ENCODE data around the gene SI. TPM values are rescaled to one million over a fixed set of nuclear protein-coding genes. Genes with fewer than 3 reads are reported as not detected.

Gene SI
- polyA plus RNA-seq, 1 donor from 2014 or later = not detected

- Histone ChIP-seq H3K4me2 (ENCODE audit: low read length) (no peak overlapping the region), H3K9me2 (ENCODE audit: insufficient read depth, low read length) (no peaks in the 10 kb centered on the region), H3K27ac (ENCODE audit: low read length) (no peak overlapping the region), H3K9me3 (ENCODE audit: low read length) (no peaks in the 10 kb centered on the region), H3K36me3 (ENCODE audit: insufficient read depth, low read length) (no peaks in the 10 kb centered on the region), H3F3A (ENCODE audit: insufficient read depth, low read length, poor library complexity, severe bottlenecking) (no peaks in the 10 kb centered on the region), H3K9ac (ENCODE audit: low read length) (no peak overlapping the region), H4K20me1 (ENCODE audit: insufficient read depth) (no peaks in the 10 kb centered on the region), H3K27me3 (ENCODE audit: insufficient read depth, low read depth, low read length) (no peaks in the 10 kb centered on the region), H3K79me2 (replicated peaks; ENCODE audit: insufficient read depth, low read length) (no peaks in the 10 kb centered on the region), H3K4me3 (ENCODE audit: low read length) (no peak overlapping the region), H2AFZ (ENCODE audit: low read depth, low read length) (no peak overlapping the region)
- TF ChIP-seq TAF1 (IDR thresholded peaks at IDR 0.05; ENCODE audit: low read depth) (no peak), SMC3 (conservative IDR thresholded peaks at IDR 0.05; ENCODE audit: poor library complexity) (no peak), REST (IDR thresholded peaks at IDR 0.05; ENCODE audit: borderline replicate concordance) (no peak), RAD21 (conservative IDR thresholded peaks at IDR 0.05) (no peak), MXI1 (conservative IDR thresholded peaks at IDR 0.05; ENCODE audit: poor library complexity, severe bottlenecking) (no peak), EZH2 (IDR thresholded peaks at IDR 0.05; ENCODE audit: borderline replicate concordance, insufficient read depth, low read length, poor library complexity, severe bottlenecking) (no peak), POLR2AphosphoS5 (IDR thresholded peaks at IDR 0.05) (no peak), EP300 (conservative IDR thresholded peaks at IDR 0.05; ENCODE audit: poor library complexity, severe bottlenecking) (no peak), CTCF (IDR thresholded peaks at IDR 0.05; ENCODE audit: poor library complexity, severe bottlenecking) (no peak)
Measured at GRCh38 chr3:165011557-165011956, 66.7 kb downstream of the SI start.

GRCh38 chr3:164984947-164985346, 93.3 kb downstream of the SI start:
- no peak overlapping the region for H3K4me3 ChIP-seq (ENCODE audit: low read length)
- H3K9me3 ChIP-seq (ENCODE audit: low read length) = no peaks in the 10 kb centered on the region
- H3K79me2 ChIP-seq (replicated peaks; ENCODE audit: insufficient read depth, low read length) = no peaks in the 10 kb centered on the region
- no peaks in the 10 kb centered on the region for H3K9me2 ChIP-seq (ENCODE audit: insufficient read depth, low read length)
- H3K27me3 ChIP-seq (ENCODE audit: insufficient read depth, low read depth, low read length) = no peaks in the 10 kb centered on the region
- H3K9ac ChIP-seq (ENCODE audit: low read length) = no peak overlapping the region
- no peak overlapping the region for H2AFZ ChIP-seq (ENCODE audit: low read depth, low read length)
- no peaks in the 10 kb centered on the region for H3K36me3 ChIP-seq (ENCODE audit: insufficient read depth, low read length)
- H4K20me1 ChIP-seq (ENCODE audit: insufficient read depth) = no peaks in the 10 kb centered on the region
- H3K27ac ChIP-seq (ENCODE audit: low read length) = no peak overlapping the region
- TF ChIP-seq CTCF (IDR thresholded peaks at IDR 0.05; ENCODE audit: poor library complexity, severe bottlenecking) = no peak
- no peak for TF ChIP-seq EP300 (conservative IDR thresholded peaks at IDR 0.05; ENCODE audit: poor library complexity, severe bottlenecking)
- H3F3A ChIP-seq (ENCODE audit: insufficient read depth, low read length, poor library complexity, severe bottlenecking) = no peaks in the 10 kb centered on the region
- no peak overlapping the region for H3K4me2 ChIP-seq (ENCODE audit: low read length)

All from neural cell (in vitro differentiated cells).